Panc1 (cell line): ENCODE measurements around the gene ALDH4A1. TPM values are rescaled to one million over a fixed set of nuclear protein-coding genes. Genes with fewer than 3 reads are reported as not detected.

Source experiments
- ATAC-seq: fragments of 200-7000 bp; cut with Tn5 transposase; 2 replicates; pipeline ENCODE4 v1.9.1; 2020; ENCODE audit warnings: mild to moderate bottlenecking, moderate library complexity
- BruUV-seq: library from RNA; stranded (reverse); fragments of 400-500 nt; replicated peaks from 2 replicates; lab custom pipeline; 2021; lab: Mats Ljungman, UMichigan
- CTCF ChIA-PET: fragments of 300-600 bp; sonication (Branson Sonifier 250); formaldehyde crosslinking; loops from one replicate; lab custom pipeline; 2022; ENCODE audit warnings: antibody characterized with exemption; lab: Charles Lee
- POLR2A ChIA-PET: fragments of 300-600 bp; sonication (Branson Sonifier 250); formaldehyde crosslinking; loops from one replicate; lab custom pipeline; 2022; ENCODE audit warnings: antibody characterized with exemption; lab: Charles Lee
- DNase-seq: peaks from one replicate; pipeline ENCODE4 v3.0.0-alpha.2; 2010; ENCODE audit warnings: low read depth, low spot score
- H3K27ac ChIP-seq: 2 replicates; pipeline ENCODE4 v1.5.1; 2011; ENCODE audit warnings: mild to moderate bottlenecking, low read length, inconsistent platforms
- H3K27me3 ChIP-seq: fragments of 200-500 bp; sonication (Bioruptor generic); 2 replicates; pipeline ENCODE4 v1.6.0; 2014; ENCODE audit warnings: low read length, inconsistent platforms; ENCODE audit not compliant: control insufficient read depth, insufficient read depth
- H3K36me3 ChIP-seq: fragments of 200-500 bp; sonication (Bioruptor generic); 2 replicates; pipeline ENCODE4 v1.5.1; 2014; ENCODE audit warnings: inconsistent platforms, mild to moderate bottlenecking, low read length, moderate library complexity; ENCODE audit not compliant: control insufficient read depth, insufficient read depth
- H3K4me1 ChIP-seq: 2 replicates; pipeline ENCODE4 v1.5.1; 2011; ENCODE audit warnings: inconsistent platforms, mild to moderate bottlenecking, low read length, moderate library complexity; ENCODE audit not compliant: control insufficient read depth, insufficient read depth
- H3K4me3 ChIP-seq, 2 experiments: 2 replicates each; pipeline ENCODE4 v1.5.1; 2011 to 2012; ENCODE audit warnings: low read depth in 2 of 2, low read length in 2 of 2, mild to moderate bottlenecking in 2 of 2, inconsistent platforms in 1 of 2, moderate library complexity in 1 of 2
- H3K9me3 ChIP-seq: fragments of 200-500 bp; sonication (Bioruptor generic); 2 replicates; pipeline ENCODE4 v1.5.1; 2014; ENCODE audit warnings: low read depth, mild to moderate bottlenecking, inconsistent platforms, low read length, moderate library complexity; ENCODE audit not compliant: control insufficient read depth, insufficient read depth
- CTCF ChIP-seq: fragments of 450-650 bp; IDR thresholded peaks from 2 replicates; pipeline ENCODE4 v1.5.1; 2017; ENCODE audit warnings: mild to moderate bottlenecking
- POLR2AphosphoS5 ChIP-seq: IDR thresholded peaks from 2 replicates; pipeline ENCODE4 v1.6.1; 2012; ENCODE audit warnings: mild to moderate bottlenecking, low read depth, low read length, moderate library complexity
- REST ChIP-seq, 2 experiments: IDR thresholded peaks; 2 replicates each; pipeline ENCODE4 v1.6.1; 2011 to 2012; ENCODE audit warnings: low read depth in 2 of 2, control low read depth in 1 of 2, low read length in 1 of 2, mild to moderate bottlenecking in 1 of 2, moderate library complexity in 1 of 2; ENCODE audit not compliant: insufficient read depth in 1 of 2
- SIN3A ChIP-seq: IDR thresholded peaks from 2 replicates; pipeline ENCODE4 v1.6.1; 2012; ENCODE audit warnings: low read depth, mild to moderate bottlenecking, low read length, moderate library complexity, borderline replicate concordance; ENCODE audit not compliant: insufficient read depth
- TCF7L2 ChIP-seq: IDR thresholded peaks from 2 replicates; pipeline ENCODE4 v1.6.1; 2011; ENCODE audit warnings: mild to moderate bottlenecking, low read depth, low read length, inconsistent platforms
- in situ Hi-C: cut with HindIII; loops from 2 replicates; pipeline ENCODE4 v1.10.0; 2016; ENCODE audit warnings: low sequenced_read_pairs, low pct_unique_long_range_greater_than_20kb
- intact Hi-C: fragments of 100-400 bp; cut with micrococcal nuclease; formaldehyde crosslinking; loops from one replicate; pipeline ENCODE4 v1.10.0; 2022; ENCODE audit not compliant: unreplicated experiment
- total RNA-seq: library from RNA; stranded (reverse); gene quantifications from one replicate; pipeline ENCODE4 v1.2.1, GENCODE V29; 2021; ENCODE audit not compliant: unreplicated experiment

ALDH4A1 gene
- total RNA-seq, 1 experiment from 2014 or later = 21.7 TPM

- Histone ChIP-seq H3K9me3 (no peaks in the 10 kb centered on the region), H3K36me3 (no peaks in the 10 kb centered on the region), H3K27me3 (no peaks in the 10 kb centered on the region), H3K4me1 (peaks cover 86% of the 10 kb centered on the region), H3K4me3 (no peak overlapping the region), H3K27ac (peak overlapping the region; percentile 95)
- ChIA-PET POLR2A (no interaction called here), CTCF (no interaction called here)
- no peak for TF ChIP-seq REST (IDR thresholded peaks at IDR 0.05; ENCODE audit: insufficient read depth in 1 of 2, low read depth in 2 of 2, low read length in 1 of 2)
- TF ChIP-seq CTCF = no peak
- no peak for TF ChIP-seq POLR2AphosphoS5
- BruUV-seq = no TSS peak
- intact Hi-C loops = no loop called here
- in situ Hi-C loops = no loop called here
- ATAC-seq (no peak), DNase-seq (no peak)
These were observed 26.6 kb upstream of the ALDH4A1 start for GRCh38 chr1:18928985-18929384.

GRCh38 chr1:18928406-18928805, 26.1 kb upstream of the ALDH4A1 start:
- DNase-seq (no peak), ATAC-seq (peak; percentile 9)
- POLR2A ChIA-PET = interaction anchor here (1.0 kb wide), 1 partner anchor 10 kb away, joined by 3 read pairs; no protein-coding TSS in a partner anchor
- Histone ChIP-seq H3K36me3 (no peaks in the 10 kb centered on the region), H3K27ac (peak overlapping the region; percentile 95), H3K27me3 (no peaks in the 10 kb centered on the region), H3K4me3 (no peak overlapping the region), H3K9me3 (no peaks in the 10 kb centered on the region), H3K4me1 (peaks cover 86% of the 10 kb centered on the region)
- CTCF ChIA-PET = interaction anchor here (2.4 kb wide), 1 partner anchor 15 kb away, joined by 15 read pairs; no protein-coding TSS in a partner anchor
- in situ Hi-C loops = no loop called here
- intact Hi-C loops = no loop called here
- BruUV-seq = no TSS peak
- TF ChIP-seq SIN3A = no peak

GRCh38 chr1:18927654-18928272, 25.4 kb upstream of the ALDH4A1 start:
- ChIA-PET CTCF (interaction anchor here (0.6 to 2.4 kb wide), 2 partner anchors 14 to 304 kb away, joined by 4 to 15 read pairs; no protein-coding TSS in a partner anchor), POLR2A (interaction anchor here (1.0 kb wide), 1 partner anchor 11 kb away, joined by 3 read pairs; no protein-coding TSS in a partner anchor)
- no peaks in the 10 kb centered on the region for H3K27me3 ChIP-seq
- peaks cover 86% of the 10 kb centered on the region for H3K4me1 ChIP-seq
- in situ Hi-C loops (no loop called here), intact Hi-C loops (no loop called here)
- no peak for DNase-seq
- peak overlapping the region; percentile 95 for H3K27ac ChIP-seq
- no peaks in the 10 kb centered on the region for H3K9me3 ChIP-seq
- H3K36me3 ChIP-seq = no peaks in the 10 kb centered on the region
- no TSS peak for BruUV-seq
- ATAC-seq = peak; percentile 33
- TF ChIP-seq SIN3A (no peak), REST (IDR thresholded peaks at IDR 0.05; ENCODE audit: insufficient read depth in 1 of 2, low read depth in 2 of 2, low read length in 1 of 2) (no peak), POLR2AphosphoS5 (no peak), TCF7L2 (no peak), CTCF (no peak)
- peak overlapping the region in 1 of 2 experiments; percentile 17; a peak in 2 of 4 replicates for H3K4me3 ChIP-seq
